ENCODE data around the gene MSANTD1.

Gene MSANTD1

DNA sequence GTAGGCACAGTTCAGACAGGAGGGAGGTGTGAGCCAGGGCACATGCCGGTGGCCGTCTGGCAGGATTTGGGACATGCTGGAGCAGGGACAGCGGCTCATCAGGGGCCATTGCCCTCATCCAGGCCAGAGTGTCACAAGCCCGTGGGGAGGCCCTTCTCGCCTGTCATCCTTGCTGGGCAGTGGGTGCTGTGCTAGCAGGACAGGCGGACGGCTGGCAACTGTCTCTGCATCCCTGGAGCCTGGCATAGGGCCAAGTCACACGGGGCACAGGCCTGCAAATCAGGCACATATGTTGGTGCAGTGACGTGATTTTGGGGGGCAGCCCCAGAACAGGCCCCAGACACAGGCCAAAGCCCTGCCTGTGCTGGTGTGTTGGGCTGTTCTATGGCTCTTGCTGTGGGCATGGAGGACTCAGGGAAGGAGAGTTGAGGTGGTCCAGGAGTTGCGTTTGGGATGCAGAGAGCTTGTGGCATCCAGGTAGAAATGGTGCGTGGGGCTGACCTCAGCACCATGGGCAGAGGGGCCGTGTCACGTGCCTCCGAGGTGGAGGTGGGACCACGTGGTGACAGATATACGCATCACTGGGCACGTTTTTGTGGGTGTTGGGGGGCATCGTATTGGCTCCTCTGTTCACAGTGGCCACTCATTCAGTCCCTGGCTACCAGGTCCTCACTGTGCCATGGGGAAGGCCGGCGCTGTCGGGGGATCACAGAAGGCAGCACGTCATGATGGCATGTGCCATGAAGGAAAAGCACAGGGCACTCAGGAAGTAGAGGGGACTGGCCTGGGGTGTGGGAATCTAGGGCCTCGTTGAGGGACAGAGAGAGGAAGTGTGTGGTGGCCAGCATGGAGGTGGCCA lies 14.6 kb upstream of the MSANTD1 start:
- DNase-seq, result no peak

- no peak for DNase-seq
Measured at GRCh38 chr4:3235030-3235345, 14.0 kb upstream of the MSANTD1 start.

DNA sequence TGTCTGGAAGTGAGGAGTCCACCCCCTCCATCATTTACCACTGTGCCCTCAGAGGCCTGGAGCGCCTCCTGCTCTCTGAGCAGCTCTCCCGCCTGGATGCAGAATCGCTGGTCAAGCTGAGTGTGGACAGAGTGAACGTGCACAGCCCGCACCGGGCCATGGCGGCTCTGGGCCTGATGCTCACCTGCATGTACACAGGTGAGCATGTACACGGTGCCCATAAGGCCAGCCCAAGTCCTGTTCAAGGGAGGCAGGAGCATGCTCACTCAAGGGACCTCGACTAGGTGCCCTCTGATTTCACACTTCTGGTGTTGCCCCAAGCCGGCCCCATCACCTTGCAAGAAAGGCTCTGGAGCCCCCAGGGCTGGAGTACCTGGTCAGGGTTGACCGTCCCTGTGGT lies 13.4 kb upstream of the MSANTD1 start:
- DNase-seq, result no peak

GRCh38 chr4:3236326-3236878 lies 12.6 kb upstream of the MSANTD1 start:
- no peak for DNase-seq

GRCh38 chr4:3237266-3237665 lies 11.7 kb upstream of the MSANTD1 start:
- no peak for DNase-seq

GRCh38 chr4:3237712-3238560 lies 11.0 kb upstream of the MSANTD1 start:
- DNase-seq, result no peak

GRCh38 chr4:3238721-3239120 lies 10.2 kb upstream of the MSANTD1 start:
- no peak for DNase-seq

DNA sequence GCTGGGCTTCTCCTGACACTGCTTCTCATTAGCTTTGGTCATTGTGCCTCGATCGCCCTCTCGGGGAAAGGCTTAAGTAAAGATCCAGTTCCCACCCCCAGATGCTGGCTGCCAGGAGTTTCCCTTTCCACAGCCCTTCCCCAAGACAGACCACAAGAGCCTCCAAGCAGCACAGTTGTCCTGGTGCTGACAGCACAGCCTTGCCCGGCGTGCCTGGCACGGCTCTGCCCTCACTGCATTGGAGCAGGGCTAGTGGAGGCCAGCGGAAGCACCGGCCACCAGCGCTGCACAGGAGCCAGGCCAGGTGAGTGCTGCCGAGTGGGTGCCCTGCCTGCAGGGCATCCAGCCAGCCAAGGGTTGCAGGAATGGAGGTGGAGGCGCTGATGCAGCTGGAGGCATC lies 9.7 kb upstream of the MSANTD1 start:
- no peak for DNase-seq

DNA sequence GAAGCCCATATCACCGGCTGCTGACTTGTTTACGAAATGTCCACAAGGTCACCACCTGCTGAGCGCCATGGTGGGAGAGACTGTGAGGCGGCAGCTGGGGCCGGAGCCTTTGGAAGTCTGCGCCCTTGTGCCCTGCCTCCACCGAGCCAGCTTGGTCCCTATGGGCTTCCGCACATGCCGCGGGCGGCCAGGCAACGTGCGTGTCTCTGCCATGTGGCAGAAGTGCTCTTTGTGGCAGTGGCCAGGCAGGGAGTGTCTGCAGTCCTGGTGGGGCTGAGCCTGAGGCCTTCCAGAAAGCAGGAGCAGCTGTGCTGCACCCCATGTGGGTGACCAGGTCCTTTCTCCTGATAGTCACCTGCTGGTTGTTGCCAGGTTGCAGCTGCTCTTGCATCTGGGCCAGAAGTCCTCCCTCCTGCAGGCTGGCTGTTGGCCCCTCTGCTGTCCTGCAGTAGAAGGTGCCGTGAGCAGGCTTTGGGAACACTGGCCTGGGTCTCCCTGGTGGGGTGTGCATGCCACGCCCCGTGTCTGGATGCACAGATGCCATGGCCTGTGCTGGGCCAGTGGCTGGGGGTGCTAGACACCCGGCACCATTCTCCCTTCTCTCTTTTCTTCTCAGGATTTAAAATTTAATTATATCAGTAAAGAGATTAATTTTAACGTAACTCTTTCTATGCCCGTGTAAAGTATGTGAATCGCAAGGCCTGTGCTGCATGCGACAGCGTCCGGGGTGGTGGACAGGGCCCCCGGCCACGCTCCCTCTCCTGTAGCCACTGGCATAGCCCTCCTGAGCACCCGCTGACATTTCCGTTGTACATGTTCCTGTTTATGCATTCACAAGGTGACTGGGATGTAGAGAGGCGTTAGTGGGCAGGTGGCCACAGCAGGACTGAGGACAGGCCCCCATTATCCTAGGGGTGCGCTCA lies 8.7 kb upstream of the MSANTD1 start:
- DNase-seq, result no peak

DNA sequence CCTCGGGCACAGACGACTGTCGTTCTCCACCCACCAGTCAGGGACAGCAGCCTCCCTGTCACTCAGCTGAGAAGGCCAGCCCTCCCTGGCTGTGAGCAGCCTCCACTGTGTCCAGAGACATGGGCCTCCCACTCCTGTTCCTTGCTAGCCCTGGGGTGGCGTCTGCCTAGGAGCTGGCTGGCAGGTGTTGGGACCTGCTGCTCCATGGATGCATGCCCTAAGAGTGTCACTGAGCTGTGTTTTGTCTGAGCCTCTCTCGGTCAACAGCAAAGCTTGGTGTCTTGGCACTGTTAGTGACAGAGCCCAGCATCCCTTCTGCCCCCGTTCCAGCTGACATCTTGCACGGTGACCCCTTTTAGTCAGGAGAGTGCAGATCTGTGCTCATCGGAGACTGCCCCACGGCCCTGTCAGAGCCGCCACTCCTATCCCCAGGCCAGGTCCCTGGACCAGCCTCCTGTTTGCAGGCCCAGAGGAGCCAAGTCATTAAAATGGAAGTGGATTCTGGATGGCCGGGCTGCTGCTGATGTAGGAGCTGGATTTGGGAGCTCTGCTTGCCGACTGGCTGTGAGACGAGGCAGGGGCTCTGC lies 7.9 kb upstream of the MSANTD1 start:
- no peak for DNase-seq

GRCh38 chr4:3241898-3242524 lies 6.9 kb upstream of the MSANTD1 start:
- DNase-seq, result no peak

GRCh38 chr4:3243136-3243780 lies 5.7 kb upstream of the MSANTD1 start:
- no peak for DNase-seq

- DNase-seq, result no peak
Measured at GRCh38 chr4:3244002-3244401, 5.0 kb upstream of the MSANTD1 start.

DNA sequence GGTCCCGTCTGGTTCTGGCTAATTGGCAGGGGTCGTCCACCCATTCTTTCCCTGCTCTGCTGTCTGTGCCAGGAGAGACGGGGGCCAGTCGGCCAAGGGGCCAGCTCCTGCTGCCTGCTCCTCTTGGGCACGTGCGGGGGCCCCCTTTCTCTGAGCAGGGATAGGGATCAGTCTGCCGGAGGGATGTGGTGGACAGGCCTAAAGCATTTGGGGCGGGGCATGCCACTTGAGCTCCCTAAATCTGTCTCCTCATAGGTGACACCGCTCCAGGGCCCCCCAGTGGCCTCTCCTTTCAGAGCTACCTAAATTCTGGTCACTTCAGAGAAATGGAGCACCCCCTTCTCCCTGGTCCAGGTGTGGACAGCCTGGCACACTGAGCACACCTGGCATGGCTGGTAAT lies 4.2 kb upstream of the MSANTD1 start:
- DNase-seq, result no peak

DNA sequence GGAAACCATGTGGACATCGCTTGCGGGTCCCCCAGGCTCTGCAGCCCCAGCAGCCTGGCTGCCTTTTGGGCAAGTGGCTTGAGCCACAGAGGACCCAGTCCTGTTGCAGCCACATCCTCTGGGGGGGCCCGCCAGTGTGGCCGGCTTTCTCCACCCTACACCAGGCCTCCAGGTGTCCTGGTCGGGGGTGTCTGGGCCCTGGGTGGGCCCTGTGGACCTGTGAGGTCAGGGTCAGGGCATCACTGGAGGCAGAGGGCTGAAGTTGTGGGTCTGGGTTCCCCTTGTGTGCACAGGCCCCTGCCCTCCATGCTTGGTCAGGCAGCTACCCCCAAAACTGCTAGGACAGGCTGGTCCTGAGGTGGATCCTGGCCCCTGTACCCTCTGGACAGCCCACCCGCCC lies 3.3 kb upstream of the MSANTD1 start:
- no peak for DNase-seq

DNA sequence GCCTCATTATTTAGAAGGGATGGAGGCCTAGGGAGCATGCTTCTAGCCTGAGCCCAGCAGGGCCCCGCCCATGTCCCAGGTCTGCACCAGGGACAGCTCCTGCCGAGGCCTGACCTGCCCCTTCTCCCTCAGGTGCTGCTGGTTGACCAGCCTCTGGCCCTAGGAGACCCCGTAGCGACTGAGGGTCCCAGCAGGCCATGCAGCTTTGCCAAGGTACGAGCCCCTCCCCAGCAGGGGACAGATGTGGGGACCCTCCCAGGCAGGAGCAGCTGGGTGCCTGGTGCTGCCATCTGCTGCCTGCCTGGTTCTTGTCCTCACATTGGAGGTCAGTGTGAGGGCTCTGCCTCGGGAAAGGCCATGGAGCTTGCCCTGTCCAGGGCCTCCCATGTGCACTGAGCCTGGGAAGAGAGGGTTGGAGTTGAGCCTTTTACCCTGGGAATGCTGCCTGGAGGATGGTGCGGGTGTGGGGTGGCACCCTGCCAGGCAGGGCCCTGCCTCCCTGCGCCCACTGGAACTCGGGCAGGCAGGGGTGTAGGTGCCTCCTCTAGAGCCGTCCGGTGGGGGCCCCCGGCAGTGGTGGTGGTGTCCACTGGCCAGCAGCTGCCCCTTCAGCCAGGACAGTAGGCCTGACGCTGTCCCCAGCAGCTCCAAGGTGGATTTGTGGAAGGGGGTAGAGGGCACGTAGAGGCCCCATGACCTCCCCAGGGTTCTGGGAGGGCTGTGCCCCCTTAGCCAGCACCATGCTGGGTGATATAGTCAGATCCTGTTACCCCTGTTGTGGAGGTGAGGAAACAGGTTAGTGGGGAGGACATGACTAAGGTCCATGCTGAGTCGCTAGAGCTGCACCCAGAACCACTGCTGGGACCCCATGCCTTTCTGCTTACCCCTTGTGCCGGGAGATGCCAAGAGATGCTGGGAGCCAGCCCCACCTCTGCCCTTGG lies 2.2 kb upstream of the MSANTD1 start:
- no peak for DNase-seq

DNA sequence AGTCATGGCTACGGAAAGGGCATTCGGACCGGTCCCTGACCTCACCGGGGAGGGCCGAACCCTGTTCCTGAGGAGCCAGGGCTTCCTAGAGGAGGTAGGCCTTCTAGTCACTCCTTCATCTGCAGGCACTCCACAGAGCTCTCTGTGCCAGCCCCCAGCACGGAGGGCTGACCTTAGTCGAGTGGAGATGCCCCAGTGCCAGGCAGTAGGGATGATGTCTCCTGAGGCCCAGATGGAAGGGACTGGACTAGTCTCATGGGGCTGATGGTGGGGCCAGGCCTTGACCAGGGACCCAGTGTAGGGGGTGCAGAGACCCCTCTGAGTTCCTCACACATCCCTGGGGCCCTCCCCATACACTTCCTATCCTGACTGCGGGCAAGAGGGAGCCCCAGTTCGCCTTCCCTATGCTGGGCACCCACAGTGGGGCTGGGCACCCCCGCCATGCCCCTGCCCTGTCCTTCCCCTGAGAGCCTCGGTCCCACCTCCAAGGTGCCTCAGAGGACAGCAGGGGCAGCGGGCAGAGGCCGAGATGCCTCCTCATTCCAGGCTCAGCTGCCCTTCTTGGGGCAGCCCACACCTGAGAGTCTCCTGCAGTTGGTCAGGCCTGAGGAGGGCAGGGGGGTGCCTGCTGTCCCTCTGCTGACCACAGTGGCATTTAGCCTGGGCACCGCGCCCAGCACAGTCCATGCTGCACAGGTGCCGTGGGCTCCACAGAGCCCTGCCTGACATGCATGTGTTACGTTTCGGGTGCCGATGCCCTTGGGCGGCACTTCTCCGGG lies 1.4 kb upstream of the MSANTD1 start:
- DNase-seq, result no peak

- DNase-seq, result no peak
Measured at GRCh38 chr4:3248178-3248480, 830 bp upstream of the MSANTD1 start.

DNA sequence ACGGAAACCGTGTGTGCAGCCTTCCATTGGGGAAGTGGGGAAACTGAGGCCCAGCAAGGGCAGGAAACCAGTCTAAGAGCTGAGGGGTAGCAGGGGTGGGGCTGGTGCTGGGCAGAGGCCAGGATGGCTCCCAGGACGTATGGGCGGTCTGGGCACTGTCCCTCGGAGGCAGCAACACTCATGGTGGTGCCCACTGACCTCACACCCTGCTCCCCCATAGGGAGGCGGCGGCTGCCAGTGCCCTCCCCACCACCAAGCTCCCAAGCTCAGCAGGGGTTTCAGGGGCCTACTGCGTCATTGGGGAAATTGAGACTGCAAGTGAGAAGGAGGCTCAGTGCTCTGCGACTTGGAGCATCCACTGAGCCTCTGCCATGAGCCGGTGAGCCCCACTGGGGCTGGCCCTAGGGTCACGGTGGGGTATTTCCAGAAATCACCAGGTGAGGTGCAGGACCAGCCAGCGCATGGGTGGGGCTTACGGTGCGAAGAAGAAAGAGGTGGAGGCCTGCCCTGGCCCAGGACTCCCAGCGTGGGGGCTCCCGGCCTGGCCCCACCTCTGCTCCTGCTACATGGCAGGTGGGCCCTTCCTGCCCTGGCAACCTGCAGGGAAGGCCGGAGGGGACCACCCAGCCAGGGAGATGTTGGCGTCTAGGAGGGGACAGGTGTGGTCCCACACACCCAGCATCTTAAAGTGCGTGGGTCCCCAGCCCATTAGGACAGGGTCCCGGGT lies 915 bp downstream of the MSANTD1 start:
- DNase-seq, result no peak
